A549 (cell line): Measurements from ENCODE around the gene CALN1. TPM values are rescaled to one million over a fixed set of nuclear protein-coding genes. Genes with fewer than 3 reads are reported as not detected.

ENCODE experiments used
- ATAC-seq, 2 experiments: fragments of 200-7000 bp in 1 of 2; fragments of >200 bp in 1 of 2; cut with Nextera tagmentation in 1 of 2; cut with Tn5 transposase in 1 of 2; 3 replicates each; pipeline versions ENCODE4 v1.8.0 to v1.9.1; 2018 to 2020; ENCODE audit warnings: mild to moderate bottlenecking in 1 of 2, moderate library complexity in 1 of 2
- CTCF ChIA-PET: fragments of 300-600 bp; sonication (Branson Sonifier 250); formaldehyde crosslinking; extraction: SDS; loops from one replicate; lab custom pipeline; 2021; ENCODE audit warnings: antibody characterized with exemption, inconsistent platforms; lab: Yijun Ruan, JAX
- POLR2A ChIA-PET: fragments of 350-600 bp; formaldehyde crosslinking; extraction: SDS; loops from one replicate; lab custom pipeline; 2021; ENCODE audit warnings: antibody characterized with exemption, inconsistent platforms; lab: Yijun Ruan, JAX
- DNase-seq, 2 experiments: peaks; one replicate each; pipeline versions ENCODE4 v3.0.0 to v3.0.0-alpha.2; 2011 to 2016; ENCODE audit warnings: low read depth in 1 of 2, low spot score in 1 of 2
- FAIRE-seq: peaks from 2 replicates; lab custom pipeline; 2011; peaks lifted over from hg19 to GRCh38; lab: Jason Lieb, UNC
- H3K27ac ChIP-seq, 2 experiments: fragments of >200 bp; sonication (Bioruptor Twin); formaldehyde crosslinking; 3 replicates each; pipeline ENCODE4 v1.5.1; 2016 to 2017
- H3K4me1 ChIP-seq: fragments of >200 bp; sonication (Bioruptor Twin); formaldehyde crosslinking; 3 replicates; pipeline ENCODE4 v1.6.1; 2016
- H3K4me2 ChIP-seq: fragments of >200 bp; sonication (Bioruptor Twin); formaldehyde crosslinking; 3 replicates; pipeline ENCODE4 v1.6.1; 2016
- H3K4me3 ChIP-seq: fragments of >200 bp; sonication (Bioruptor Twin); formaldehyde crosslinking; 3 replicates; pipeline ENCODE4 v1.5.1; 2016
- H3K9me3 ChIP-seq: fragments of >200 bp; sonication (Bioruptor Twin); formaldehyde crosslinking; 3 replicates; pipeline ENCODE4 v1.6.1; 2016
- ATOH8 ChIP-seq: fragments of 250-450 bp; sonication (Bioruptor Pico); IDR thresholded peaks from 2 replicates; pipeline ENCODE4 v1.5.0; 2020; ENCODE audit warnings: low read depth, mild to moderate bottlenecking, moderate library complexity
- CHD4 ChIP-seq: fragments of 200-600 bp; sonication (generic); IDR thresholded peaks from 2 replicates; pipeline ENCODE4 v1.6.1; 2016; ENCODE audit warnings: antibody characterized with exemption, mild to moderate bottlenecking, borderline replicate concordance
- E2F6 ChIP-seq: IDR thresholded peaks from 2 replicates; pipeline ENCODE4 v1.6.1; 2012; ENCODE audit warnings: low read depth, borderline replicate concordance
- EHF ChIP-seq: fragments of 250-450 bp; sonication (Bioruptor Pico); IDR thresholded peaks from 2 replicates; pipeline ENCODE4 v1.5.0; 2020; ENCODE audit warnings: mild to moderate bottlenecking
- EHMT2 ChIP-seq: fragments of 200-600 bp; sonication (generic); IDR thresholded peaks from 2 replicates; pipeline ENCODE4 v1.6.1; 2016; ENCODE audit warnings: antibody characterized with exemption, low read depth, mild to moderate bottlenecking, moderate library complexity
- EP300 ChIP-seq, 2 experiments: fragments of >200 bp; sonication (Bioruptor Twin); formaldehyde crosslinking; IDR thresholded peaks; 2 replicates in 1 of 2; 3 replicates in 1 of 2; pipeline ENCODE4 v1.6.1; 2016 to 2017
- FOSL2 ChIP-seq, 2 experiments: fragments of 450-650 bp in 1 of 2; fragments of >200 bp in 1 of 2; sonication (Bioruptor Twin) in 1 of 2; formaldehyde crosslinking; IDR thresholded peaks; 2 replicates each; pipeline versions ENCODE4 v1.5.0 to v1.6.1; 2016 to 2020; ENCODE audit warnings: mild to moderate bottlenecking in 1 of 2, moderate library complexity in 1 of 2
- GATA3 ChIP-seq: IDR thresholded peaks from 2 replicates; pipeline ENCODE4 v1.6.1; 2012; ENCODE audit warnings: borderline replicate concordance
- HDAC2 ChIP-seq: fragments of 200-600 bp; sonication (generic); IDR thresholded peaks from 2 replicates; pipeline ENCODE4 v1.6.1; 2016
- HEYL ChIP-seq: fragments of 250-450 bp; sonication (Bioruptor Pico); IDR thresholded peaks from 2 replicates; pipeline ENCODE4 v1.8.0; 2021; ENCODE audit warnings: mild to moderate bottlenecking, moderate library complexity
- HMGXB4 ChIP-seq: fragments of 250-450 bp; sonication (Bioruptor Pico); IDR thresholded peaks from 2 replicates; pipeline ENCODE4 v1.5.0; 2021; ENCODE audit warnings: mild to moderate bottlenecking, moderate library complexity, borderline replicate concordance
- HOXB13 ChIP-seq: fragments of 250-450 bp; sonication (Bioruptor Pico); IDR thresholded peaks from 2 replicates; pipeline ENCODE4 v1.5.0; 2020; ENCODE audit warnings: low read depth, mild to moderate bottlenecking, moderate library complexity
- HOXB5 ChIP-seq: fragments of 250-450 bp; sonication (Bioruptor Pico); IDR thresholded peaks from 2 replicates; pipeline ENCODE4 v1.5.0; 2020; ENCODE audit warnings: mild to moderate bottlenecking, moderate library complexity
- JUNB ChIP-seq: fragments of >200 bp; sonication (Bioruptor Twin); formaldehyde crosslinking; IDR thresholded peaks from 2 replicates; pipeline ENCODE4 v1.6.1; 2016
- KDM5A ChIP-seq: fragments of 200-600 bp; sonication (generic); IDR thresholded peaks from 2 replicates; pipeline ENCODE4 v1.6.1; 2016; ENCODE audit warnings: antibody characterized with exemption, mild to moderate bottlenecking
- MAFK ChIP-seq: fragments of 450-650 bp; IDR thresholded peaks from 2 replicates; pipeline ENCODE4 v1.6.1; 2014; ENCODE audit not compliant: partially characterized antibody
- MAZ ChIP-seq: fragments of 150-350 bp; IDR thresholded peaks from 2 replicates; pipeline ENCODE4 v1.6.1; 2014; ENCODE audit warnings: antibody characterized with exemption, low read depth, low read length, borderline replicate concordance
- NFE2L2 ChIP-seq: fragments of 150-350 bp; conservative IDR thresholded peaks from 2 replicates; pipeline ENCODE4 v1.6.1; 2014; ENCODE audit warnings: low read length
- NPAS2 ChIP-seq: fragments of 250-450 bp; sonication (Bioruptor Pico); IDR thresholded peaks from 2 replicates; pipeline ENCODE4 v1.8.0; 2022; ENCODE audit warnings: mild to moderate bottlenecking, moderate library complexity, borderline replicate concordance
- PBX3 ChIP-seq: IDR thresholded peaks from 2 replicates; pipeline ENCODE4 v1.6.1; 2012
- PHF8 ChIP-seq: fragments of 200-600 bp; sonication (generic); IDR thresholded peaks from 2 replicates; pipeline ENCODE4 v1.6.1; 2016; ENCODE audit warnings: low read depth, mild to moderate bottlenecking, antibody characterized with exemption, moderate library complexity, borderline replicate concordance
- POLR2A ChIP-seq: IDR thresholded peaks from 2 replicates; pipeline ENCODE4 v1.6.1; 2012; ENCODE audit warnings: mild to moderate bottlenecking, low read length
- RARB ChIP-seq: fragments of 250-450 bp; sonication (Bioruptor Pico); IDR thresholded peaks from 2 replicates; pipeline ENCODE4 v1.8.0; 2021; ENCODE audit warnings: mild to moderate bottlenecking, moderate library complexity
- RFX5 ChIP-seq: fragments of 450-650 bp; IDR thresholded peaks from 2 replicates; pipeline ENCODE4 v1.7.1; 2014; ENCODE audit warnings: antibody characterized with exemption, mild to moderate bottlenecking, moderate library complexity
- SREBF2 ChIP-seq: fragments of 450-650 bp; IDR thresholded peaks from 2 replicates; pipeline ENCODE4 v1.6.1; 2014; ENCODE audit warnings: mild to moderate bottlenecking, moderate library complexity
- TP53 ChIP-seq: fragments of 250-450 bp; sonication (Bioruptor Pico); IDR thresholded peaks from 2 replicates; pipeline ENCODE4 v1.5.0; 2021; ENCODE audit warnings: mild to moderate bottlenecking, moderate library complexity
- USF2 ChIP-seq: fragments of 450-650 bp; IDR thresholded peaks from 2 replicates; pipeline ENCODE4 v1.6.1; 2014; ENCODE audit warnings: antibody characterized with exemption
- ZC3H11A ChIP-seq: fragments of 450-650 bp; IDR thresholded peaks from 2 replicates; pipeline ENCODE4 v1.6.1; 2014; ENCODE audit warnings: antibody characterized with exemption, mild to moderate bottlenecking
- ZFP36 ChIP-seq: fragments of 450-650 bp; IDR thresholded peaks from 2 replicates; pipeline ENCODE4 v1.6.1; 2014; ENCODE audit warnings: borderline replicate concordance; ENCODE audit not compliant: partially characterized antibody
- WGBS: methylation state at CpG from one replicate; pipeline ENCODE4 v1.1.6; 2017; ENCODE audit errors: missing lambda C conversion rate; 5-methylcytosine and 5-hydroxymethylcytosine counted together
- polyA plus RNA-seq, 4 experiments: library from polyadenylated mRNA; depleted of rRNA in 3 of 4; stranded (reverse); fragments of >200 nt; fragmentation: RNase III in 1 of 4; extraction: RNeasy Plus Mini Kit Qiagen cat#74134 plus additional on column Dnase treatment in 1 of 4; gene quantifications; 2 replicates in 3 of 4; 3 replicates in 1 of 4; pipeline ENCODE4 v1.2.3, GENCODE V29; 2011 to 2017

CALN1 gene
- polyA plus RNA-seq, 2 of the 4 experiments (the other 2 are of a cell fraction) = not detected

GRCh38 chr7:71870812-71871211, 541.3 kb downstream of the CALN1 start:
- Histone ChIP-seq H3K4me3 (no peak overlapping the region), H3K27ac (no peak overlapping the region), H3K4me2 (no peak overlapping the region), H3K9me3 (no peaks in the 10 kb centered on the region; the same call in 2 of the 3 replicates), H3K4me1 (no peaks in the 10 kb centered on the region)
- WGBS = 6% methylated on average over 2 of the region's 2 CpGs
- FAIRE-seq = no peak
- CTCF ChIA-PET = no interaction called here
- ATAC-seq = no peak
- DNase-seq = no peak
- POLR2A ChIA-PET = no interaction called here
- TF ChIP-seq EHF (CRISPR knock-in tag) (no peak), HOXB13 (CRISPR knock-in tag) (no peak), ZC3H11A (no peak), PHF8 (no peak), POLR2A (no peak), HDAC2 (no peak), RFX5 (no peak), E2F6 (no peak), NPAS2 (CRISPR knock-in tag) (no peak), EP300 (IDR thresholded peaks at IDR 0.05) (no peak), HMGXB4 (CRISPR knock-in tag) (no peak), FOSL2 (IDR thresholded peaks at IDR 0.05) (no peak), FOSL2 (CRISPR knock-in tag; IDR thresholded peaks at IDR 0.05) (no peak), HOXB5 (CRISPR knock-in tag) (no peak), EHMT2 (no peak), KDM5A (no peak), SREBF2 (no peak), ZFP36 (no peak)

- POLR2A ChIA-PET = no interaction called here
- Histone ChIP-seq H3K27ac (no peak overlapping the region), H3K4me1 (no peaks in the 10 kb centered on the region), H3K4me2 (no peak overlapping the region), H3K4me3 (no peak overlapping the region), H3K9me3 (no peaks in the 10 kb centered on the region; the same call in 2 of the 3 replicates)
- CTCF ChIA-PET = interaction anchor here (0.7 to 1.0 kb wide), 2 partner anchors 116 to 587 kb away, joined by 3 to 4 read pairs; no protein-coding TSS in a partner anchor
- ATAC-seq (no peak), FAIRE-seq (no peak), DNase-seq (peak in 1 of 2 experiments; percentile 4)
- WGBS = 6% methylated on average over 1 of the region's 1 CpG
- no peak for TF ChIP-seq HOXB5 (CRISPR knock-in tag)
- no peak for TF ChIP-seq TP53
- TF ChIP-seq CHD4 = no peak
- TF ChIP-seq GATA3 = no peak
These were observed 543.3 kb downstream of the CALN1 start for GRCh38 chr7:71868797-71869196.

- Histone ChIP-seq H3K9me3 (no peaks in the 10 kb centered on the region; the same call in 2 of the 3 replicates), H3K4me3 (no peak overlapping the region), H3K4me1 (no peaks in the 10 kb centered on the region), H3K4me2 (no peak overlapping the region), H3K27ac (no peak overlapping the region)
- no peak for DNase-seq
- ChIA-PET POLR2A (no interaction called here), CTCF (no interaction called here)
- ATAC-seq = no peak
- WGBS = 23% methylated on average over 8 of the region's 8 CpGs
- no peak for FAIRE-seq
- TF ChIP-seq PBX3 (no peak), MAFK (no peak), ATOH8 (CRISPR knock-in tag) (no peak), NFE2L2 (no peak), JUNB (no peak), USF2 (no peak), HEYL (CRISPR knock-in tag) (no peak), CHD4 (no peak), HMGXB4 (CRISPR knock-in tag) (no peak), MAZ (no peak), RARB (no peak), EHMT2 (no peak), EHF (CRISPR knock-in tag) (no peak)
These were observed 544.5 kb downstream of the CALN1 start for GRCh38 chr7:71867626-71868025.
